Activated CD8-positive, alpha-beta memory T cell treated with anti-CD3 and anti-CD28 coated beads for 36 hours (primary cell): Measurements from ENCODE around the gene NLRP9. TPM values are rescaled to one million over a fixed set of nuclear protein-coding genes. Genes with fewer than 3 reads are reported as not detected.

Source experiments
- CTCF ChIA-PET: fragments of 350-600 bp; sonication (Branson Sonifier 250); formaldehyde crosslinking; loops from one replicate; lab custom pipeline; 2021; ENCODE audit warnings: antibody characterized with exemption; lab: Charles Lee
- POLR2A ChIA-PET: fragments of 350-600 bp; sonication (Branson Sonifier 250); formaldehyde crosslinking; loops from one replicate; lab custom pipeline; 2021; ENCODE audit warnings: antibody characterized with exemption; lab: Charles Lee
- total RNA-seq, 2 experiments: library from RNA; stranded (reverse); gene quantifications; one replicate each; pipeline ENCODE4 v1.2.3, GENCODE V29; 2021

The NLRP9 gene
- total RNA-seq, 2 experiments from 2014 or later, result not detected

DNA sequence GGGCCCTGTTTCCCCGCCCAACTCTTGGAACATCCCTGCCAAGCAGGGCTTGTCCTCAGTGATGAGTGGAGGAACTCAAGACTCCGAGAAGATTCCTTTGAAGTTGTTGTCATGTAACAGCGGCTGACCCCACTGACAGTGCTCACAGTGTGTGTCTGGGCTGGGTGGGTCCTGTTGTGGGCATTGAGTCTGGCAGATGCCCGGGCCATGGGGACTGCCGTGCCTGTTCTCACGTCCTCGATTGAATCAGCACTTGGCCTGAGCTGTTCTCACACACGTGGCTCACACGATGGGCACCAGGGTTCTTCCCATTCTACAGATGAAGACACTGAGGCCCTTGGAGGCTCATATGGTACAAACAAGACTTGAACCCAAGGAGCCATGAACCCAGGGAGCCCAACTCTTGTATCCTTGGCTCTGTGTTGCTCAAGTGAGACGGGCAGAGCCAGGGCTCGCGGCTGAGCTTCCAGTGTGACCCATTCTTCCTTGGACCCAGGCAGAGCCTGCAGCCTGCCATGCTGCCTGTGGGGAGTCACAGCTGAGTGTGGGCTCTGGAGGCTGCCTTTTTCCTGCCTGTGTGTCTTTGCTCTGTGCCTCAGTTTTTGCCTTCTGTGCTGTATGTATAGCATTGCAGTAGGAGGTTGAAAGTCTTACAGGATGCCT is 71.7 kb downstream of the NLRP9 start:
- POLR2A ChIA-PET, result no interaction called here
- CTCF ChIA-PET, result interaction anchor here (0.6 kb wide), 1 partner anchor 215 kb away, joined by 3 read pairs; no protein-coding TSS in a partner anchor

DNA sequence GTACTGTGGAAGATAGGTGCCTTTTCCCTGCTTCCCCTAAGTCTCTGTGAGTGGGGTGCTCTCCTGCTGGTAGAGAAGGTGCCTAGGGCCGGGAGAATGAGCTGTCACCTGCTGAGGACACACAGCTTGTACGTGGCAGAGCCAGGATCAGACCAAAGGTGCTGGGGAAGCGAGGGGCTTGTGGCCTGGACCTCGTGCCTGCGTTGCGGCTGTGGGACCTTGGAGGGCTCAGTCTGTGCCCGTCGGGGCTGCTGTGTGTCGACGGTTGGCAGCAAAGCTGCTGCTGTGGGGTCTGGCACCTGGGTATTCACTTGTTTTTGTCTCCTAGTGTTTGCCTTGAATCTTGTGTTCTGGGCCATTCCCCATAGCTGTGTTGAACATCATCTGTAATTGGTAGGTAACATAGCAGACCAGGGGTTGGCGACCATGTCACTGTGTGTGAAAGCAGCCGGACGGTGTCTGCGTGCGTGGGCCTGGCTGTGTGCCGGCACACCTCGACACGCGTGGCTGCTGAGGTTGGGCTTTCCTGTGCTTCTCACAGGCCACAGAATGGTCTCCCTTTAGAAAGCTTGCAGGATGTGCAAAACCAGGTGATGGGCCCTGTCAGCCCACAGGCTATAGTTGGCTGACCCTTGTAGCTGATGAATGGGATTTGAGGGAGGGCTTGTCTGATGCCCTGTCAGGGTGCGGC is 74.2 kb downstream of the NLRP9 start:
- ChIA-PET CTCF (interaction anchor here (1.0 kb wide), 2 partner anchors 11 to 21 kb away, joined by 3 read pairs; no protein-coding TSS in a partner anchor), POLR2A (no interaction called here)

DNA sequence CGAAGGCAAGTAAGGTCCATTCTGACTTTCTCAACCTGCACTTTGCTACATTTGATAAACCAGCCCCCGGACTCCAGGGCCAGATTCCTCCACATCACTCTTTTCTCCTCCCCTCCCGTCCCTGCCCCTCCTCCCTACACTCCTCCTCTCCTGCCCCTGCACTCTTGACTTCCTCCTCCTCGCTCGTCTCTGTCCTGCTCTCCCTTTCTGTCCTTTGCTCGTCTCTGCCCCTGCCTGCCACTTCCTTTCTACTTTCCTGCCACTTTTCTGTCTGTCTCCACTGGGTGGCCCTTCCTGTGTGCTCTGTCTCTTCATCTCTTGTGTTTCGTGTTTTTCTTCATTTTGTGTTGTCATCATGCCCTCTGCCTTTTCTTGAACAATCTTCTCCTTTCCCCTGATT is 76.4 kb downstream of the NLRP9 start:
- ChIA-PET CTCF (no interaction called here), POLR2A (no interaction called here)

DNA sequence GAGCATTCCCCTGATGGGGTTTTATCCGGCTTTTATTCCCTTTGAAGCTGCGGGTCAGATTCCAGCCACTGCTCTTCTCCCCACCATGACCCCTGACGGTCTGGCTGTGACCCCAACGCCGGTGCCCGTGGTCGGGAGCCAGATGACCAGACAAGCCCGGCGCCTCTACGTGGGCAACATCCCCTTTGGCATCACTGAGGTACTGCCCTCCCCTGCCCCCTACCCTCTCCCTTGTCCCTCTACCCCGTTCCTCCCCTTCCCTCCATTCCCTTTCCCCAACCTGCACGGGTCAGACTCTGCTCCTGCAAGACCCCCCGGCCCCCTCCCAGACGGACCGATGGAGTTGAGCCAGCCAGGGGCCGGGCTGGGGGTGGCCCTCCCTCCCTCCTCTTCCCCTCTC is 77.2 kb downstream of the NLRP9 start:
- ChIA-PET POLR2A (no interaction called here), CTCF (no interaction called here)

DNA sequence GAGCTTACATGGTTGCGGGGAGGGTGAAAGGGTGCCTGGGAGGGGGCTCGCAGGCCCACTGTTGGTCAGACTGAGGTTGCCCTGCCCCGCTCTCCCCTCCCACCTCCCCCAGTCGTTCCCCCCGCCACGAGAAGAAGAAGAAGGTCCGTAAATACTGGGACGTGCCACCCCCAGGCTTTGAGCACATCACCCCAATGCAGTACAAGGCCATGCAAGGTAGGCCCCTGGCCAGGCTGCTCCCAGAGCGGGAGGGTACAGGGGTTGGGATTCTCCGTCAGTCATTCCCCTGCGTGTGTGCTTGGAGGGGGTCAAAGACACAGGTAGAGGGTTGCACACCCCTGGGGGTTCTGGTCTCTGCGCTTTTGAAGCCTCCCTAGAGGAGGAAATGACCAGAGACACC is 77.8 kb downstream of the NLRP9 start:
- ChIA-PET POLR2A (no interaction called here), CTCF (interaction anchor here (0.5 kb wide), 1 partner anchor 242 kb away, joined by 5 read pairs; no protein-coding TSS in a partner anchor)

DNA sequence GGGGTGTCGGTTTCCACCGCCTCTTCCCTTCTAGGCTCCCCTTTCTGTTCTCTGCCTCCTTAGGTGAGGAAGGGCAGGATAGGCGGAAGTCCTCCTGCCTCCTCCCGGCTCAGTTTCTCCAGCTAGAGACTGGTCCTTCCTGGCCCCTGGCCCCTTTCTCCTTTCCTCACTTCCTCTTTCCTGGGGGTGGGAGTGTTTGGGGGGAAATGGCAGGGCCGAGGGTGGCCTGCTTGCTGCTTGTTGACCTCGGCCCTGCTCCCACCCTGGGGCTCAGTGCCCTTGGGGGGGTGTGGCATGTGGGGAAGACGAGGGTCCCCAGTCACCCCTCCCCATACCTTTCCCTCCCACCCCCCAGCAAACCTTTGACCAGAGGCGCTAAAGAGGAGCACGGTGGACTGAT is 78.4 kb downstream of the NLRP9 start:
- ChIA-PET CTCF (no interaction called here), POLR2A (interaction anchor here (0.7 kb wide), 1 partner anchor 11 kb away, joined by 3 read pairs; no protein-coding TSS in a partner anchor)

DNA sequence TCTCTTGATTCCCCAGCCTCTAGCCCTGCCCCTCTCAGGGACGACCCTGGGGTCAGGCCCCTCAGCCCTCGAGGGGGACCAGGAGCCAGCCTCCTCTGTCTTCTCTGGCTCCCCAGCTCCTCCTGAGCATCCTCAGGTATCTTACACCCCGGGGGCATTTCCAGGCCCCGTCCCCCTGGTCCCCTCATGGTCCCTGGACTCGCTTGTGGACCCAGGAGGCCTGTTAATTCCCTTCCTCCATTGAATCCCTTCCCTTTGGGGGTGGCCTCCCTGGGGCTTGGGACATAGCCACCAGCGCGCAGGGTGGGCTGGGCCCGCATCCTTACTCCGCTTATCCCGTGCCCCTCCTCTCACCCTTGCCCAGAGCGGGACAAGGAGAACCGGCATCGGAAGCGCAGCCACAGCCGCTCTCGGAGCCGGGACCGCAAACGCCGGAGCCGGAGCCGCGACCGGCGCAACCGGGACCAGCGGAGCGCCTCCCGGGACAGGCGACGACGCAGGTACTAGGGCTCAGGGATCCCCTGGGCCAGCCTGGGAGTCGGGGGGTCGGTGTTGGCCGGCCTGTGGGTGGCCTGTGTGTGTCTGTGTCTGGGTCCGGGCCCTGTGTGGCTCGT is 79.2 kb downstream of the NLRP9 start:
- ChIA-PET POLR2A (interaction anchor here (0.5 kb wide), 1 partner anchor 14 kb away, joined by 3 read pairs; no protein-coding TSS in a partner anchor), CTCF (no interaction called here)

Other genes with a start within 250 kb of the NLRP9 start
- under 1 TPM; 0.63 to 0.99 TPM for gene SSC5D, start 250.0 kb downstream of the NLRP9 start, total RNA-seq
- not detected for gene SBK2, start 201.3 kb downstream of the NLRP9 start, total RNA-seq
- gene SBK3, start 192.9 kb downstream of the NLRP9 start, total RNA-seq, result not detected
- 1 to 10 TPM; 6.9 to 7.5 TPM for gene ZNF579, start 157.6 kb downstream of the NLRP9 start, total RNA-seq
- 10 to 100 TPM; 17.4 to 17.8 TPM for gene FIZ1, start 138.9 kb downstream of the NLRP9 start, total RNA-seq
- gene ZNF524, start 138.1 kb downstream of the NLRP9 start, total RNA-seq, result 10 to 100 TPM; 11.9 to 13.2 TPM
- 10 to 100 TPM; 11.8 to 12.0 TPM for gene ZNF865, start 132.8 kb downstream of the NLRP9 start, total RNA-seq
- gene ZNF784, start 113.8 kb downstream of the NLRP9 start, total RNA-seq, result 1 to 10 TPM; 2.8 to 3.0 TPM
- 10 to 100 TPM; 31.3 to 32.0 TPM for gene ZNF580, start 97.4 kb downstream of the NLRP9 start, total RNA-seq
- 10 to 100 TPM; 32.6 to 33.6 TPM for gene ZNF581, start 94.8 kb downstream of the NLRP9 start, total RNA-seq
- gene CCDC106, start 90.2 kb downstream of the NLRP9 start, total RNA-seq, result 1 to 10 TPM; 4.3 to 4.4 TPM
- gene U2AF2, start 83.4 kb downstream of the NLRP9 start, total RNA-seq, result 100 to 1,000 TPM; 351 to 381 TPM
- 10 to 100 TPM; 40.1 to 41.8 TPM for gene EPN1, start 63.2 kb downstream of the NLRP9 start, total RNA-seq
- gene RFPL4A, start 20.7 kb upstream of the NLRP9 start, total RNA-seq, result not detected
- gene RFPL4AL1, start 30.7 kb upstream of the NLRP9 start, total RNA-seq, result not detected
- under 1 TPM in 1 of 2 experiments, not detected in 1; 0.06 TPM for gene NLRP11, start 93.6 kb upstream of the NLRP9 start, total RNA-seq
- gene NLRP4, start 98.1 kb upstream of the NLRP9 start, total RNA-seq, result not detected
- gene NLRP13, start 193.9 kb upstream of the NLRP9 start, total RNA-seq, result not detected
- gene NLRP8, start 209.4 kb upstream of the NLRP9 start, total RNA-seq, result not detected
- not detected for gene NLRP5, start 248.4 kb upstream of the NLRP9 start, total RNA-seq